ENCODE results near the gene FHIT.

The FHIT gene

DNA sequence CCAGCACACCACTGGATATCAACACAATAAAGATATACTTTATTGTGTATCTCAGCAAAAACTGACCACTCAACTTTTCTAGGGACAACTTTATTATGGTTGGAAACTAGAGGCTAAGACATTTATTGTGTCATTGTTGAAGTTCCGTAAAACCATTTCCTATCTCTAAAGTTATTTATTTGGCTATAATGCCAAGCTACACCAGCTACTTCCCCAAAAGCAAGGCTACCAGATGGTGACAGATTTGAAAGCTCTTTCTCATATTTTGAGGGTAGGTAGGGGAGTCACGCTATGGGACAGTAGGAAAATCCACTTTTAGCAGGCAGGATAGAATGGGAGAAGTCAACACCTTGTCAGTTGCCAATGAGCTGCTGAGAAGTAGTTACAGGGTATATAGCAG is 1366.8 kb downstream of the FHIT start:
- peak in 1 of 2 donors; percentile 84 for DNase-seq

GRCh38 chr3:59882746-59883145 is 1368.5 kb downstream of the FHIT start:
- DNase-seq = no peak

DNA sequence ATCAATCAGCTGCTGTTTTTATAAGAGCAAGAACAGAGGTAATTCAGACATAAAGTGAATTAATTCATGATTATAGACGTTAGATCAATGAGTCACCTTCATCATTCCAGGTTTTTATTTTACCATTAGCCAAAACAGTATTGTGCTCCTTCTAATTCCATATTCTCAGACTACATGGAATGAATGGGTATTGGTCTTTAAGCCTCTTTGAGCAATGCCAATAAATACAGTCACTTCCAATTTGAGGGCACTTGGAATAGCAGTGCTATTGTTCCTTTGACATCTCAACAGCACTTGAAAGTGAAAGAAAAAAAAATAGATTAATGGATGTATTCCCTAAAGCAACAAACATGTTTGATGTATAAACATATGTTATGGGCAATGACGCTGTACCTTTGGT is 1370.5 kb downstream of the FHIT start:
- no peak for DNase-seq

GRCh38 chr3:59879031-59879581 is 1372.1 kb downstream of the FHIT start:
- DNase-seq = no peak

DNA sequence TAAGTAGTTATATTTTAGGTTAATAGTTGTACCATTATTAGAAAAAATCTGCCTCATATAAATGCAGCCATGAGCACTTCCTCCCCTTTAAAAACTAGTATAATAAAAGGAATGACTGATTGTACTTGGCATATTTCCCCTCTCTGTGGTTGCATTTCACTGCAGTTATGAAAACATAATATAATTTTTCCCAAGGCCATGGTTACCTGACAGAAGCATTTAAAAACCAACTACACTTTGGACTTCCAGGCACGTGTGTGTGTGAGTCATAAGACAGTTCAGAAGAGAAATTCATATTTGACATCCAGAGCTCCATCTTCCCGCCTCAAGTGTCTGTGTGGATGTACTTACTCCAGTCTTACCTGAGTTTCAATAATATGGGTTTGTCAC is 1373.2 kb downstream of the FHIT start:
- DNase-seq = no peak

DNA sequence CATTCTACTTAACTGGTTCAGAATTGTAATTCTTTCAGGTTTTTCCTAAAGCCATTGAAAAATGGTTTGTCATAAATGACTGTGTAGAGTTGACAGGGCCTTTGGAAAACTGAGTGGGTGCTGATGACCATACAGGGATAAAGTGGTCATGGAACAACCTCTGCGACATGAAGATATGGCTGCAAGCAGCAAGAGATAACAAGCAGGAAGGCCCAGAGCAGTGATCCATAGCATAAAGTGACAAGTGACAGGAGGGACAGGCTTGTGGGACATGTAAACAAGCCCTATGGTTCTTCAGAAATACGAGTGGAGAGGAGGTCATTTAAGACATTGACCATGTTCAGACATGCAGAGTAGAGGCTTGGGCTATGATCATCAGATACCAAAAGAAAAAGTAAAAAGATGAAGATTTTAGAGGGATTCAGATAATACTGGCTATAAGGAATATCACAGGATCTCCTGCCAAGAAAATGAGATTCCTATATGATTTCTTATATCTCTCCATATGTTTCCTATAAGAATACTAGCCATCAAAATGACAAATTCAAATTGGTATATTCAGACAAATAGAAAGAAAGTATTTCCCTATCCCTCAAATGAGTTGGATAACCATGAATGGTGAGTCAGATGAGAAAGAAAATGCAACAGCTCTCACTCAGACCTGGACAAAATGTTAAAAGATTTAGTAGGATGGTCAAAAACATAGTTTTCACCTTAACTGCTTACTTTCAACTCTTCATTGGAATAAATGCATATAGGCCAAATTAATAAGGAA is 1373.8 kb downstream of the FHIT start:
- DNase-seq = no peak

- no peak for DNase-seq
Measured at GRCh38 chr3:59876533-59877062, 1374.7 kb downstream of the FHIT start.

GRCh38 chr3:59873576-59874230 is 1377.5 kb downstream of the FHIT start:
- no peak for DNase-seq

GRCh38 chr3:59872128-59872527 is 1379.1 kb downstream of the FHIT start:
- no peak for DNase-seq

DNA sequence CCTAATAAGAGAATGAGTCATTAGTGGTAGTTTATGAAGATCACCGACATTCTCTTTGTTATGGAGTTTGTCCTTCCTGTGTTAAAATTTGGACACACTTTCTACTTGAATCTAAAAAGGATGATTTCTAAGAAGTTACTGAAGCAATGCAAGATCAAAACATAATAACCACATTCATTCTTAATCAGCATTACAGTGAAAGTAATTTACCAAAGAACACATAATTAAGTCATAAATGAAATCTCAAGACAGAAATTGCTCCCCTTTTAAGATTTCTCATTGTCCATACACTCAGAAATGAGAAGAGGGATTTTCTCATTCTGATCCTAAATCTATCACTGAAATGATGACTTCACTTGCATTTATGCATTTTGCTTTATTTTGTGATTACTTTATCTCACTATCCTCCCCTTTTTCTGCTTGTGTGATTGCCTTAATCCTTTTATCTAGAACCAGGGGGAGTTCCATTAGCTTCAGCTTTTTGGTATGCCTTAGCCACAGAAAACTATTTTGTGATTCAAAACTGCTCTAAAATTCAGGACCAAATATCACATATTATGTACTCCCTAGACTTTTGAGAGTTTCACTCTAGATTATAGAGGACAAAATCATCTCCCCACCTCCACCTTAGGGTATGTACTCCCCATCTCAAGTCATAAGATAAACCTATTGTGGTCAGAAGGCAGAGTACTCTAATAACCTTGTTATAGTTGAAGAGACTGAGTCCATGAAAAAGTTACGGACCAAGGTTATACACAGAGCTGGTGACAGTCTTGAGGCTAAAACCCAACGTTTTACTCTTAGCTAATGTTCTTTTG is 1383.9 kb downstream of the FHIT start:
- DNase-seq = no peak

GRCh38 chr3:59866076-59866475 is 1385.2 kb downstream of the FHIT start:
- peak in 1 of 2 donors; percentile 40 for DNase-seq

- no peak for DNase-seq
Measured at GRCh38 chr3:59865351-59865750, 1385.9 kb downstream of the FHIT start.

- no peak for DNase-seq
Measured at GRCh38 chr3:59862686-59863085, 1388.6 kb downstream of the FHIT start.

- peak; percentile 10 to 62 for DNase-seq
Measured at GRCh38 chr3:59857589-59858346, 1393.5 kb downstream of the FHIT start.

DNA sequence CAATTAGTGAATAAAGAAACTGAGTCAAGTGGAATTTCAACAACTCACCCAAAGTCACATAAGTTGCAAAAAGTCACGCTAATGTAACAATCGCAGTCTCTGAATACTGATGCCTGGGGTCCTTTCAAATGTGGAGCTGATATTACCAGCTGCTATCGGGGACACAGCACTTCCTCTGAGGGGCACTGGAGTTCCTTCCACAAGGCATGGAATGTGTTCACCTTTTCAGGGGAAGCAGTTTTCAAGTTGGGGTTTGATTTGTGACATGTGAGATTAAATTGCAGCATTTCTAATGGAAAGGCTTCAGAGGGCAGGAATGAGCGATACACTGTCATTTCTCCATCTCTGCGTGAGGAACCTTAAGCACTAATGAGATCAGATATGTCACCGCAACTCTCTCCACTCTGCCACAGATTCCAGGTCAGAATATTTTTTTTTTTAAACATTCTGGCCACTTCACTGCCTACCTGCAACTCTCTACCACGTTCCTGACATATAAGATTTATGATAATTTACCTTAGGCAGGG is 1394.3 kb downstream of the FHIT start:
- DNase-seq = no peak

DNA sequence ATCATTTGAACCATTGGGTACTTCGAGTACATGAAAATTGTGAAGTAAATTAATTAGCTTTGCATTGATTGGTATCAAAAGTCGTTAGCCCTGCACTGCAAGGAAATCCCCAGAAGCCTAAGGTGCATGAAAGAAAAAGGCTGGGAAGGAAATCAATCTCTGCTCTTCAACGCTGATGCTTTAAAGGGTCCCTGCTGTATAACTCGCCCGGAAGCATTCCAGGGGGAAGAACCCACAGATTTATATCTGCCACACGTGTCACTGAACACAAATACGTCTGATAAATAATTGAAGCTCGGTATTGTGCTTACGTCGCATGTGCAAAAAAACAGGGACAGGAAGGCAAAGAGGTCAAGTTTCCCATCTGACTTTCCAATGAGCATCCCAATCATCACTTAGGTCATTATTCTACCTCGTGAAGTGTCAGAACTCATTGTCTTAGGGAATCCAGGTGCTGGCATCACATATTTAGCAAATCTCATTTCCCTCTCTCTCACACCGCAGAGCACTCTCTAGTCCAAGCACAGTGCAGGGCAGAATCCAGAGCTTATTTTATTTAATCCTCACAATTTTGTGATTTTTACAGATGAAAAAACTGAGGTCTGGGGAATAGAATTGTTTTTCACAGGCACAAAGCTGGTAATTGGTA is 1397.1 kb downstream of the FHIT start:
- no peak for DNase-seq

GRCh38 chr3:59850417-59850816 is 1400.8 kb downstream of the FHIT start:
- DNase-seq = no peak

DNA sequence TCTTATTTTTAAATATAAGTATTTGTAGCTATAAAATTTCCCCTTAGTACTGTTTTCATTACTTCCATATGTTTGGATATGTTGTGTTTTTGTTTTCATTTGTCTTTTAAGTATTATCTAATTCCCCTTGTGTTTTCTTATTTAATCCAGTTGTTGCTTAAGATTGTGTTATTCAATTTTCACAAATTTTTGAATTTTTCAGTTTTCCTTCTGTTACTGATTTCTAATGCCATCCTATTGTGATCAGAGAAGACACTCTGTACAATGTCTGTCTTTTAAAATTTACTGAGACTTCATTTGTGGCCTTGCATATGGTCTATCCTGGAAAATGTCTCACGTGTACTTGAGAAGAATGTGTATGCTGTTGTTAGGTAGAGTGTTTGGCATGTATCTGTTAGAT is 1405.9 kb downstream of the FHIT start:
- no peak for DNase-seq

DNA sequence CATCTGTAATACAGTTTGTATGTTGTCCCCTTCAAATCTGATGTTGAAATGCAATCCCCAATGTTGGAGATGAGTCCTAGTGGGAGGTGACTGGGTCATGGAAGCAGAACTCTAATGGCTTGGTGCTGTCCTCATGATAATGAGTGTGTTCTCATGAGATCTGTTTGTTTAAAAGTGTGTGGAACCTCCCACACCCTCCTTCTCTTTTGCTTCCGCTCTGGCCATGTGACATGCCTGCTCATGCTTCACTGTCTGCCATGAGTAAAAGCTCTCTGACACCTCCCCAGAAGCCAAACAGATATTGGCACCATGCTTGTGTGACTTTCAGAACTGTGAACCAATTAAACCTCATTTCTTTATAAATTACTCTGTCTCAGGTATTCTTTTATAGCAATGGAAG is 1407.4 kb downstream of the FHIT start:
- DNase-seq = no peak

DNA sequence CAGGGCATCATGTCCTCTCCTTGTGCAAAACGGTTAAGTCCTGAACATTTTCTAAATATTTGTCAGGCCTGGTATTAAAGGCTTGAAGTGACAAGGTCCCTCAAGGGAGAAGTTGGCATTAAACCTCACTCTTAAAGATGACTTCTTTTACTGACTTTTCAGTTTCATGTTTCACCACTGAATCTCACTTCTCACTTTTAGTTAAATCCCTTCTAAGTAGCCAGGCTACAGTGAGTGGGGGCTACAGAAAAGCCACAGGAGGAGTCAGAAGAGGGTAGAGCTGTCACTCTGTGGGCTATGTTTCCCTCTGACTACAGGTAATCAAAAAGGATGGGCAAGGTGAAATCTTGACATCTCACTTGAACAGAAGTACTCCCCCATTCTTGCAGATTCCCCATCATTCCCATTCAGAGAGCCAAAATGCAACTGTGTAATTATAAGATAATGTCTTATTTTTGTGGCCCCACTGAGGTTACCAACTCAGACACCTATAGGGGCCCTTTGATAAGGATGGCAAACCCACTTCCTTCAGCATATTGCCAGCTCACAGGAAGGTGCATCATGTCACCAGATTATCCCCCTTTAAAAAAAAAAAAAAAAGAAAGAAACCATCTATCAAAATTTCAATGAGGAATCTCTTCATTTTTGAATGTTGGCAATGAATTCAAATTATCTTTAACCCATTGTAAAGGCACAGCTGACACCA is 1411.3 kb downstream of the FHIT start:
- no peak for DNase-seq

- no peak for DNase-seq
Measured at GRCh38 chr3:59839283-59839682, 1412.0 kb downstream of the FHIT start.
